K562 (cell line): ENCODE measurements around the gene CDKN2C. TPM values are rescaled to one million over a fixed set of nuclear protein-coding genes. Genes with fewer than 3 reads are reported as not detected.
A peak's percentile ranks its signal among the peaks of the same experiment; 100 is the strongest.

Source experiments
- BDP1 ChIP-seq: IDR thresholded peaks from 3 replicates; pipeline ENCODE4 v1.6.1; 2011; ENCODE audit not compliant: insufficient read length, insufficient read depth
- HDAC3 ChIP-seq: fragments of 450-650 bp; IDR thresholded peaks from 2 replicates; pipeline ENCODE4 v1.6.1; 2018; ENCODE audit warnings: borderline replicate concordance, mild to moderate bottlenecking, moderate library complexity; ENCODE audit not compliant: partially characterized antibody
- HDAC8 ChIP-seq: fragments of 450-650 bp; IDR thresholded peaks from 2 replicates; pipeline ENCODE4 v1.6.1; 2016; ENCODE audit warnings: mild to moderate bottlenecking, missing genetic modification characterization, moderate library complexity, missing compliant biosample characterization
- HMGN3 ChIP-seq: IDR thresholded peaks from 2 replicates; pipeline ENCODE4 v1.6.1; 2011; ENCODE audit warnings: borderline replicate concordance, low read depth, mild to moderate bottlenecking, mixed read lengths, low read length; ENCODE audit not compliant: insufficient read length; ENCODE audit errors: extremely low read depth
- KDM4B ChIP-seq, 2 experiments: fragments of 450-650 bp in 1 of 2; sonication (generic) in 1 of 2; IDR thresholded peaks; 2 replicates each; pipeline ENCODE4 v1.6.1; 2016 to 2017; ENCODE audit warnings: borderline replicate concordance in 2 of 2, antibody characterized with exemption in 1 of 2, low read depth in 1 of 2, mild to moderate bottlenecking in 1 of 2
- MED1 ChIP-seq: sonication (generic); formaldehyde crosslinking; IDR thresholded peaks from 2 replicates; pipeline ENCODE4 v1.8.1; 2023; ENCODE audit warnings: missing genetic modification reagents, borderline replicate concordance
- NBN ChIP-seq: fragments of 450-650 bp; IDR thresholded peaks from 2 replicates; pipeline ENCODE4 v1.6.1; 2016; ENCODE audit warnings: low read depth, mild to moderate bottlenecking
- NR3C1 ChIP-seq: sonication (generic); formaldehyde crosslinking; IDR thresholded peaks from 2 replicates; pipeline ENCODE4 v1.8.1; 2022; ENCODE audit warnings: missing genetic modification reagents
- RHOXF2B ChIP-seq: fragments of 250-450 bp; sonication (Bioruptor Pico); conservative IDR thresholded peaks from 2 replicates; pipeline ENCODE4 v1.5.1; 2021
- SMAD4 ChIP-seq: fragments of 250-450 bp; sonication (Bioruptor Pico); conservative IDR thresholded peaks from 2 replicates; pipeline ENCODE4 v1.8.0; 2021; ENCODE audit warnings: inconsistent platforms, mild to moderate bottlenecking, moderate library complexity
- ZNF146 ChIP-seq: IDR thresholded peaks from one replicate; pipeline ENCODE4 v1.6.1; 2018; ENCODE audit warnings: missing compliant biosample characterization; ENCODE audit not compliant: unreplicated experiment
- ZNF699 ChIP-seq: fragments of 250-450 bp; sonication (Bioruptor Pico); IDR thresholded peaks from 2 replicates; pipeline ENCODE4 v1.8.0; 2021; ENCODE audit warnings: mild to moderate bottlenecking, moderate library complexity; ENCODE audit not compliant: insufficient replicate concordance
- ZNF764 ChIP-seq: fragments of 250-450 bp; sonication (Bioruptor Pico); IDR thresholded peaks from 2 replicates; pipeline ENCODE4 v1.4.0; 2020; ENCODE audit warnings: low read depth, mild to moderate bottlenecking, moderate library complexity
- ZZZ3 ChIP-seq: fragments of 450-650 bp; IDR thresholded peaks from 2 replicates; pipeline ENCODE4 v1.6.1; 2016; ENCODE audit warnings: antibody characterized with exemption, mild to moderate bottlenecking, moderate library complexity
- polyA plus RNA-seq, 8 experiments: library from polyadenylated mRNA; depleted of rRNA in 4 of 8; stranded (reverse) in 5 of 8; unstranded in 3 of 8; fragments of >200 nt; fragmentation: Nextera tagmentation in 2 of 8; fragmentation: Illumina TruSeq in 1 of 8; extraction: Ambion mirVana in 2 of 8; extraction: Trizol in 1 of 8; gene quantifications; 2 replicates each; pipeline versions ENCODE4 v1.2.1 to v1.2.3, GENCODE V29; 2011 to 2014; ENCODE audit warnings: inconsistent platforms in 1 of 8, missing spikeins in 1 of 8
- total RNA-seq, 7 experiments: library from RNA; depleted of rRNA in 6 of 7; stranded (reverse); fragments of >200 nt in 6 of 7; fragmentation: Illumina TruSeq in 2 of 7; extraction: Trizol in 2 of 7; gene quantifications; 2 replicates each; pipeline versions ENCODE4 v1.2.1 to v1.2.3, GENCODE V29; 2011 to 2021; ENCODE audit warnings: low replicate concordance in 1 of 7
- TF ChIP-seq, protein P1 (sequence below): fragments of 450-650 bp; formaldehyde crosslinking; IDR thresholded peaks from 2 replicates; pipeline ENCODE4 v1.4.0; 2020; ENCODE audit warnings: mild to moderate bottlenecking, mixed read lengths
- TF ChIP-seq, protein P2 (sequence below): fragments of 250-450 bp; sonication (Bioruptor Pico); IDR thresholded peaks from 2 replicates; pipeline ENCODE4 v1.8.0; 2021; ENCODE audit warnings: moderate library complexity, mild to moderate bottlenecking, inconsistent platforms
- TF ChIP-seq, protein P3 (sequence below): fragments of 250-450 bp; sonication (Bioruptor Pico); IDR thresholded peaks from 2 replicates; pipeline ENCODE4 v1.5.0; 2022; ENCODE audit warnings: mild to moderate bottlenecking
- TF ChIP-seq, protein P4 (sequence below): fragments of 250-450 bp; sonication (Bioruptor Pico); IDR thresholded peaks from 2 replicates; pipeline ENCODE4 v1.4.0; 2020; ENCODE audit warnings: borderline replicate concordance
- TF ChIP-seq, protein P5 (sequence below), 2 experiments: fragments of 450-650 bp; IDR thresholded peaks; 2 replicates each; pipeline ENCODE4 v1.6.1; 2016

The CDKN2C gene
- total and polyA plus RNA-seq, 9 of the 15 experiments (the other 6 are each of a cell fraction or from before 2014, with no cell fraction given): 11.9 to 74.3 (median 45.9) TPM

DNA sequence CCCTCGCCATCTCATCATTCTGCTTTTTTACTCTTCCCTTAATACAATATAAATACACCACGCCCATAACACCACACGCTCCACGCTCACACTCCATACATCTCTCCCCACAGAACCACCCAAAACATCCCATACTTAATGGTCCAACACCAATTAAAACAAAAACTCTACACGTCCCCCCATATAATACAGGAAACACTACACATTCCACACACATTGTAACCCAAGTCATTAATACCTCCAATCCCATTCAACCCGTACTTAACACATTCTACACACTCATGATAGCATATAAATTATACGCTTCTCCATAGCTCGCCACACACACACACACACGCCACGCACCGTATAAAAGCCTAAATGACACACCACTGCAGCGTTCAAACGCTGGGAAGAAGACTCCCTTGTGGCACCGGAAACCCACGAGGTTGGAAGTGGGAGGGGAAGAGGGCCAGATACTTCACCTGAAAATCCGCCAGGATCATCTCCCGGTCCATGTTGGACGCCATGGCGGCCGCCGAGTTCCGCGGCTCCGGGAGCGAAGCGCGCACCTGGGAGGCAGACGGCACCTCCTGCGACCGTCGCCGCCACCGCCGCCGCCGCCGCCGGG lies 10.6 kb upstream of the CDKN2C start (continued):
- TF ChIP-seq RHOXF2B (CRISPR knock-in tag) (0 out of 2 replicates have a peak, but pooled peaks have one; percentile 76), HDAC8 (tag) (no peak), HMGN3 (no peak), ZNF146 (CRISPR knock-in tag) (no peak), SMAD4 (CRISPR knock-in tag) (no peak), HDAC3 (no peak), BDP1 (no peak), ZNF764 (CRISPR knock-in tag) (no peak), ZZZ3 (no peak; the same call in 1 of the 2 replicates), KDM4B (IDR thresholded peaks at IDR 0.05; ENCODE audit: borderline replicate concordance in 2 of 2, low read depth in 1 of 2) (no peak), NR3C1 (CRISPR knock-in tag) (no peak), MED1 (CRISPR knock-in tag) (no peak), NBN (0 out of 2 replicates have a peak, but pooled peaks have one; percentile 85), ZNF699 (no peak)
- TF ChIP-seq, protein P1, sequence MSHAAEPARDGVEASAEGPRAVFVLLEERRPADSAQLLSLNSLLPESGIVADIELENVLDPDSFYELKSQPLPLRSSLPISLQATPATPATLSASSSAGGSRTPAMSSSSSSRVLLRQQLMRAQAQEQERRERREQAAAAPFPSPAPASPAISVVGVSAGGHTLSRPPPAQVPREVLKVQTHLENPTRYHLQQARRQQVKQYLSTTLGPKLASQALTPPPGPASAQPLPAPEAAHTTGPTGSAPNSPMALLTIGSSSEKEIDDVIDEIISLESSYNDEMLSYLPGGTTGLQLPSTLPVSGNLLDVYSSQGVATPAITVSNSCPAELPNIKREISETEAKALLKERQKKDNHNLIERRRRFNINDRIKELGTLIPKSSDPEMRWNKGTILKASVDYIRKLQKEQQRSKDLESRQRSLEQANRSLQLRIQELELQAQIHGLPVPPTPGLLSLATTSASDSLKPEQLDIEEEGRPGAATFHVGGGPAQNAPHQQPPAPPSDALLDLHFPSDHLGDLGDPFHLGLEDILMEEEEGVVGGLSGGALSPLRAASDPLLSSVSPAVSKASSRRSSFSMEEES (CRISPR knock-in tag): no peak
- TF ChIP-seq, protein P2, sequence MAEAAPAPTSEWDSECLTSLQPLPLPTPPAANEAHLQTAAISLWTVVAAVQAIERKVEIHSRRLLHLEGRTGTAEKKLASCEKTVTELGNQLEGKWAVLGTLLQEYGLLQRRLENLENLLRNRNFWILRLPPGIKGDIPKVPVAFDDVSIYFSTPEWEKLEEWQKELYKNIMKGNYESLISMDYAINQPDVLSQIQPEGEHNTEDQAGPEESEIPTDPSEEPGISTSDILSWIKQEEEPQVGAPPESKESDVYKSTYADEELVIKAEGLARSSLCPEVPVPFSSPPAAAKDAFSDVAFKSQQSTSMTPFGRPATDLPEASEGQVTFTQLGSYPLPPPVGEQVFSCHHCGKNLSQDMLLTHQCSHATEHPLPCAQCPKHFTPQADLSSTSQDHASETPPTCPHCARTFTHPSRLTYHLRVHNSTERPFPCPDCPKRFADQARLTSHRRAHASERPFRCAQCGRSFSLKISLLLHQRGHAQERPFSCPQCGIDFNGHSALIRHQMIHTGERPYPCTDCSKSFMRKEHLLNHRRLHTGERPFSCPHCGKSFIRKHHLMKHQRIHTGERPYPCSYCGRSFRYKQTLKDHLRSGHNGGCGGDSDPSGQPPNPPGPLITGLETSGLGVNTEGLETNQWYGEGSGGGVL (CRISPR knock-in tag): no peak
- TF ChIP-seq, protein P3, sequence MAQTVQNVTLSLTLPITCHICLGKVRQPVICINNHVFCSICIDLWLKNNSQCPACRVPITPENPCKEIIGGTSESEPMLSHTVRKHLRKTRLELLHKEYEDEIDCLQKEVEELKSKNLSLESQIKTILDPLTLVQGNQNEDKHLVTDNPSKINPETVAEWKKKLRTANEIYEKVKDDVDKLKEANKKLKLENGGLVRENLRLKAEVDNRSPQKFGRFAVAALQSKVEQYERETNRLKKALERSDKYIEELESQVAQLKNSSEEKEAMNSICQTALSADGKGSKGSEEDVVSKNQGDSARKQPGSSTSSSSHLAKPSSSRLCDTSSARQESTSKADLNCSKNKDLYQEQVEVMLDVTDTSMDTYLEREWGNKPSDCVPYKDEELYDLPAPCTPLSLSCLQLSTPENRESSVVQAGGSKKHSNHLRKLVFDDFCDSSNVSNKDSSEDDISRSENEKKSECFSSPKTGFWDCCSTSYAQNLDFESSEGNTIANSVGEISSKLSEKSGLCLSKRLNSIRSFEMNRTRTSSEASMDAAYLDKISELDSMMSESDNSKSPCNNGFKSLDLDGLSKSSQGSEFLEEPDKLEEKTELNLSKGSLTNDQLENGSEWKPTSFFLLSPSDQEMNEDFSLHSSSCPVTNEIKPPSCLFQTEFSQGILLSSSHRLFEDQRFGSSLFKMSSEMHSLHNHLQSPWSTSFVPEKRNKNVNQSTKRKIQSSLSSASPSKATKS (CRISPR knock-in tag): no peak
- TF ChIP-seq, protein P4, sequence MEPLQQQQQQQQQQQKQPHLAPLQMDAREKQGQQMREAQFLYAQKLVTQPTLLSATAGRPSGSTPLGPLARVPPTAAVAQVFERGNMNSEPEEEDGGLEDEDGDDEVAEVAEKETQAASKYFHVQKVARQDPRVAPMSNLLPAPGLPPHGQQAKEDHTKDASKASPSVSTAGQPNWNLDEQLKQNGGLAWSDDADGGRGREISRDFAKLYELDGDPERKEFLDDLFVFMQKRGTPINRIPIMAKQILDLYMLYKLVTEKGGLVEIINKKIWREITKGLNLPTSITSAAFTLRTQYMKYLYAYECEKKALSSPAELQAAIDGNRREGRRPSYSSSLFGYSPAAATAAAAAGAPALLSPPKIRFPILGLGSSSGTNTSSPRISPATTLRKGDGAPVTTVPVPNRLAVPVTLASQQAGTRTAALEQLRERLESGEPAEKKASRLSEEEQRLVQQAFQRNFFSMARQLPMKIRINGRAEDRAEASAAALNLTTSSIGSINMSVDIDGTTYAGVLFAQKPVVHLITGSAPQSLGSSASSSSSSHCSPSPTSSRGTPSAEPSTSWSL (CRISPR knock-in tag): no peak
- TF ChIP-seq, protein P5, sequence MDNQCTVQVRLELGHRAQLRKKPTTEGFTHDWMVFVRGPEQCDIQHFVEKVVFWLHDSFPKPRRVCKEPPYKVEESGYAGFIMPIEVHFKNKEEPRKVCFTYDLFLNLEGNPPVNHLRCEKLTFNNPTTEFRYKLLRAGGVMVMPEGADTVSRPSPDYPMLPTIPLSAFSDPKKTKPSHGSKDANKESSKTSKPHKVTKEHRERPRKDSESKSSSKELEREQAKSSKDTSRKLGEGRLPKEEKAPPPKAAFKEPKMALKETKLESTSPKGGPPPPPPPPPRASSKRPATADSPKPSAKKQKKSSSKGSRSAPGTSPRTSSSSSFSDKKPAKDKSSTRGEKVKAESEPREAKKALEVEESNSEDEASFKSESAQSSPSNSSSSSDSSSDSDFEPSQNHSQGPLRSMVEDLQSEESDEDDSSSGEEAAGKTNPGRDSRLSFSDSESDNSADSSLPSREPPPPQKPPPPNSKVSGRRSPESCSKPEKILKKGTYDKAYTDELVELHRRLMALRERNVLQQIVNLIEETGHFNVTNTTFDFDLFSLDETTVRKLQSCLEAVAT (IDR thresholded peaks at IDR 0.05): peak; percentile 86 to 94
